B cell (primary cell): ENCODE data around the gene GNG13. TPM values are rescaled to one million over a fixed set of nuclear protein-coding genes. Genes with fewer than 3 reads are reported as not detected.

Source experiments
- ATAC-seq: fragments of 200-7000 bp; cut with Tn5 transposase; one replicate; pipeline ENCODE4 v1.10.0; 2021; ENCODE audit warnings: low read depth, mild to moderate bottlenecking, moderate number of reproducible peaks, moderate library complexity
- CTCF ChIA-PET: fragments of 350-600 bp; sonication (Branson Sonifier 250); formaldehyde crosslinking; loops from one replicate; lab custom pipeline; 2021; ENCODE audit warnings: antibody characterized with exemption, inconsistent platforms; lab: Charles Lee
- POLR2A ChIA-PET: fragments of 350-600 bp; sonication (Branson Sonifier 250); formaldehyde crosslinking; loops from one replicate; lab custom pipeline; 2021; ENCODE audit warnings: antibody characterized with exemption; lab: Charles Lee
- DNase-seq: peaks from one replicate; pipeline ENCODE4 v3.0.0; 2013
- H2AFZ ChIP-seq: 2 replicates; pipeline ENCODE4 v1.6.1; 2012; ENCODE audit warnings: mild to moderate bottlenecking, low read depth, low read length; ENCODE audit not compliant: insufficient read depth, poor library complexity, severe bottlenecking
- H3K27ac ChIP-seq, 2 donors: 1 replicate in 1 of 2; 2 replicates in 1 of 2; pipeline ENCODE4 v1.5.1; 2012 to 2013; ENCODE audit warnings: low read length in 2 of 2, mild to moderate bottlenecking in 2 of 2, moderate library complexity in 1 of 2
- H3K27me3 ChIP-seq, 4 experiments: fragments of 200-600 bp in 1 of 4; sonication (generic) in 1 of 4; replicated peaks in 1 of 4; 1 replicate in 2 of 4; 2 replicates in 2 of 4; pipeline versions ENCODE4 v1.6.1 to v1.7.0; 2013 to 2016; ENCODE audit warnings: low read length in 3 of 4, mild to moderate bottlenecking in 2 of 4, mixed read lengths in 1 of 4, moderate library complexity in 1 of 4; ENCODE audit not compliant: insufficient read depth in 4 of 4, control insufficient read depth in 3 of 4; ENCODE audit errors: control extremely low read depth in 1 of 4
- H3K36me3 ChIP-seq, 2 experiments: replicated peaks in 1 of 2; 1 replicate in 1 of 2; 2 replicates in 1 of 2; pipeline versions ENCODE4 v1.6.1 to v1.7.1; 2013; ENCODE audit warnings: low read length in 1 of 2; ENCODE audit not compliant: insufficient read depth in 2 of 2, control insufficient read depth in 1 of 2; ENCODE audit errors: control extremely low read depth in 1 of 2, extremely low read depth in 1 of 2
- H3K4me1 ChIP-seq, 2 donors: fragments of 200-600 bp in 1 of 2; sonication (generic) in 1 of 2; 1 replicate in 1 of 2; 2 replicates in 1 of 2; pipeline versions ENCODE4 v1.5.1 to v1.6.1; 2013 to 2017; ENCODE audit warnings: low read length in 2 of 2; ENCODE audit not compliant: control insufficient read depth in 2 of 2, insufficient read depth in 2 of 2
- H3K4me2 ChIP-seq: replicated peaks from 2 replicates; pipeline ENCODE3; 2012; ENCODE audit warnings: mild to moderate bottlenecking, low read depth, low read length; ENCODE audit not compliant: poor library complexity, severe bottlenecking
- H3K4me3 ChIP-seq, 5 experiments: fragments of 200-600 bp in 1 of 5; sonication (generic) in 1 of 5; 1 replicate in 3 of 5; 2 replicates in 2 of 5; pipeline versions ENCODE4 v1.5.1 to v1.7.0; 2011 to 2016; ENCODE audit warnings: low read length in 4 of 5, mild to moderate bottlenecking in 4 of 5, low read depth in 2 of 5, control low read depth in 1 of 5, moderate library complexity in 1 of 5; ENCODE audit not compliant: insufficient read depth in 1 of 5; ENCODE audit errors: control extremely low read depth in 1 of 5, extremely low read depth in 1 of 5
- H3K79me2 ChIP-seq: fragments of 200-600 bp; sonication (generic); one replicate; pipeline ENCODE4 v1.6.0; 2016; ENCODE audit warnings: low read length; ENCODE audit not compliant: control insufficient read depth, insufficient read depth
- H3K9ac ChIP-seq: fragments of 200-600 bp; sonication (generic); 2 replicates; pipeline ENCODE4 v1.6.1; 2017; ENCODE audit warnings: mild to moderate bottlenecking, low read length, moderate library complexity
- H3K9me3 ChIP-seq, 3 donors: one replicate each; pipeline versions ENCODE4 v1.6.1 to v1.7.1; 2013; ENCODE audit warnings: low read length in 2 of 3; ENCODE audit not compliant: control insufficient read depth in 2 of 3, insufficient read depth in 1 of 3; ENCODE audit errors: control extremely low read depth in 1 of 3
- H4K20me1 ChIP-seq: 2 replicates; pipeline ENCODE4 v1.6.0; 2012; ENCODE audit warnings: mild to moderate bottlenecking, low read length; ENCODE audit not compliant: insufficient read depth, control insufficient read depth, poor library complexity, severe bottlenecking
- H3K27ac Mint-ChIP-seq: one replicate; pipeline ENCODE4 v1.8.0; 2021; ENCODE audit warnings: mixed read lengths
- H3K27me3 Mint-ChIP-seq: one replicate; pipeline ENCODE4 v1.8.0; 2021; ENCODE audit warnings: mixed read lengths
- H3K4me1 Mint-ChIP-seq: one replicate; pipeline ENCODE4 v1.8.0; 2021; ENCODE audit warnings: mixed read lengths
- H3K4me3 Mint-ChIP-seq: one replicate; pipeline ENCODE4 v1.8.0; 2021; ENCODE audit warnings: mixed read lengths
- H3K9me3 Mint-ChIP-seq: one replicate; pipeline ENCODE4 v1.8.0; 2022; ENCODE audit warnings: mixed read lengths; ENCODE audit not compliant: insufficient read depth
- EZH2 ChIP-seq: IDR thresholded peaks from 2 replicates; pipeline ENCODE4 v1.6.1; 2012; ENCODE audit warnings: borderline replicate concordance, low read depth, mild to moderate bottlenecking, moderate library complexity, low read length; ENCODE audit not compliant: insufficient read depth, poor library complexity, severe bottlenecking
- WGBS: methylation state at CpG from one replicate; pipeline ENCODE4 v1.1.5; 2013; ENCODE audit warnings: missing lambda C conversion rate; ENCODE audit not compliant: insufficient coverage; 5-methylcytosine and 5-hydroxymethylcytosine counted together
- intact Hi-C: fragments of 100-400 bp; cut with micrococcal nuclease; formaldehyde crosslinking; loops from one replicate; pipeline ENCODE4 v1.10.0; 2022
- polyA plus RNA-seq: library from polyadenylated mRNA; depleted of rRNA; stranded (reverse); fragments of >200 nt; gene quantifications from 2 replicates; pipeline ENCODE4 v1.2.3, GENCODE V29; 2012
- total RNA-seq, 2 donors: library from RNA; stranded (reverse); fragments of 120-200 nt in 1 of 2; gene quantifications; 1 replicate in 1 of 2; 2 replicates in 1 of 2; pipeline versions ENCODE4 v1.2.3 to v1.2.4, GENCODE V29; 2013 to 2022
- TF ChIP-seq, protein P1 (sequence below): fragments of 200-600 bp; IDR thresholded peaks from one replicate; pipeline ENCODE4 v1.8.0; 2022; ENCODE audit warnings: antibody characterized with exemption, mild to moderate bottlenecking

Gene GNG13
- total and polyA plus RNA-seq, 2 donors (not counting 1 experiment from before 2014, with no cell fraction given) = not detected

DNA sequence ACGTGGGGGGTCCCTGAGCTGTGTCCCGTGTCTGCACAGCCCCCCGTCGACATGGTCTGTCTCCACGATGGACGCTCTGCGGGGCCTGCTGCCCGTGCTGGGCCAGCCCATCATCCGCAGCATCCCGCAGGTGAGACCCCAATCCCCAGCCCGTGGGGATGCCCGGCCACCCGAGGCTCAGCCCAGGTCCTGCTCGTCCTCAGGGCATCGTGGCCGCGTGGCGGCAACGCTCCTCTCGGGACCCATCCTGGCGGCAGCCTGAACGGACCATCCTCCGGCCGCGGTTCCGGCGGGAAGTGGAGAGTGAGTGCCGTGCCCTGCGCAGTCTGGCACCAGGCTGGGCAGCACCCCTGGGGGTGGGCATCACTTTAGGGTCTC lies 35.1 kb downstream of the GNG13 start:
- H3K4me1 Mint-ChIP-seq = no peaks in the 10 kb centered on the region
- 92% methylated on average over 29 of the region's 29 CpGs for WGBS
- no peaks in the 10 kb centered on the region for H3K9me3 Mint-ChIP-seq
- no peaks in the 10 kb centered on the region for H3K27me3 Mint-ChIP-seq
- intact Hi-C loops = no loop called here
- no peaks in the 10 kb centered on the region for H3K36me3 ChIP-seq
- H3K9ac ChIP-seq = no peak overlapping the region
- H3K4me1 ChIP-seq = peaks cover 0 to 3% of the 10 kb centered on the region in 2 donors
- POLR2A ChIA-PET = no interaction called here
- no peaks in the 10 kb centered on the region for H3K9me3 ChIP-seq
- H3K27ac ChIP-seq = no peak overlapping the region
- H4K20me1 ChIP-seq = no peaks in the 10 kb centered on the region
- H3K4me3 ChIP-seq = no peak overlapping the region
- H3K79me2 ChIP-seq = no peaks in the 10 kb centered on the region
- no peak overlapping the region for H3K4me3 Mint-ChIP-seq
- DNase-seq (no peak), ATAC-seq (no peak)
- no peak overlapping the region for H3K27ac Mint-ChIP-seq
- TF ChIP-seq, protein P1, sequence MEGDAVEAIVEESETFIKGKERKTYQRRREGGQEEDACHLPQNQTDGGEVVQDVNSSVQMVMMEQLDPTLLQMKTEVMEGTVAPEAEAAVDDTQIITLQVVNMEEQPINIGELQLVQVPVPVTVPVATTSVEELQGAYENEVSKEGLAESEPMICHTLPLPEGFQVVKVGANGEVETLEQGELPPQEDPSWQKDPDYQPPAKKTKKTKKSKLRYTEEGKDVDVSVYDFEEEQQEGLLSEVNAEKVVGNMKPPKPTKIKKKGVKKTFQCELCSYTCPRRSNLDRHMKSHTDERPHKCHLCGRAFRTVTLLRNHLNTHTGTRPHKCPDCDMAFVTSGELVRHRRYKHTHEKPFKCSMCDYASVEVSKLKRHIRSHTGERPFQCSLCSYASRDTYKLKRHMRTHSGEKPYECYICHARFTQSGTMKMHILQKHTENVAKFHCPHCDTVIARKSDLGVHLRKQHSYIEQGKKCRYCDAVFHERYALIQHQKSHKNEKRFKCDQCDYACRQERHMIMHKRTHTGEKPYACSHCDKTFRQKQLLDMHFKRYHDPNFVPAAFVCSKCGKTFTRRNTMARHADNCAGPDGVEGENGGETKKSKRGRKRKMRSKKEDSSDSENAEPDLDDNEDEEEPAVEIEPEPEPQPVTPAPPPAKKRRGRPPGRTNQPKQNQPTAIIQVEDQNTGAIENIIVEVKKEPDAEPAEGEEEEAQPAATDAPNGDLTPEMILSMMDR = no peak
- TF ChIP-seq EZH2 = no peak
- H3K4me2 ChIP-seq = no peak overlapping the region
- H2AFZ ChIP-seq = no peak overlapping the region
- peaks cover 0 to 10% (median 0%) of the 10 kb centered on the region in 4 experiments for H3K27me3 ChIP-seq
- CTCF ChIA-PET = no interaction called here

DNA sequence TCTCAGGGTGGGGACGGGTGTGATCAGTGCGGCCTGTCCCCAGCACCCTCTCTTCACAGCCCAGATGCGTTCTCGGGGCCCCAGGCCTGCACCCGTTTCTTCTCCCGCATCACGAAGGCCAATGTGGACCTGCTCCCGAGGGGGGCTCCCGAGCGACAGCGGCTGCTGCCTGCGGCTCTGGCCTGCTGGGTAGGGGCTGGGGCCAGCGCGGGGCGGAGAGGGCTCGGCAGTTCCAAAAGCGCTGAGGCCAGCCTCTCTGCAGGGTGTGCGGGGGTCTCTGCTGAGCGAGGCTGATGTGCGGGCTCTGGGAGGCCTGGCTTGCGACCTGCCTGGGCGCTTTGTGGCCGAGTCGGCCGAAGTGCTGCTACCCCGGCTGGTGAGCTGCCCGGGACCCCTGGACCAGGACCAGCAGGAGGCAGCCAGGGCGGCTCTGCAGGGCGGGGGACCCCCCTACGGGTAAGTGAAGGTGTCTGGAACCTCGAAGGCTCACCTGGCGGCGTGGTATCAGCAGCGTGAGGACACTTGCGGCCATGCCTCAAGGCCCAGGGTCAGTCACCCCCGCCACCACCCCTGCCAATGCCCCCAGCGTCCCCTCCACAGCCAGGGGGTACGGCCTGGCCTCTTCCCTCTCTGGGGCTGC lies 35.6 kb downstream of the GNG13 start:
- no peaks in the 10 kb centered on the region for H3K4me1 Mint-ChIP-seq
- no peak overlapping the region for H3K9ac ChIP-seq
- no peak overlapping the region for H2AFZ ChIP-seq
- H3K4me2 ChIP-seq = no peak overlapping the region
- CTCF ChIA-PET = no interaction called here
- no peaks in the 10 kb centered on the region for H3K27me3 Mint-ChIP-seq
- TF ChIP-seq, protein P1 = no peak
- no peak for TF ChIP-seq EZH2
- intact Hi-C loops = no loop called here
- H3K27ac Mint-ChIP-seq = no peak overlapping the region
- DNase-seq = no peak
- no peaks in the 10 kb centered on the region for H3K36me3 ChIP-seq
- H3K79me2 ChIP-seq = no peaks in the 10 kb centered on the region
- no peak overlapping the region for H3K27ac ChIP-seq
- no peaks in the 10 kb centered on the region for H3K9me3 ChIP-seq
- H3K4me3 ChIP-seq = no peak overlapping the region
- no peaks in the 10 kb centered on the region for H3K9me3 Mint-ChIP-seq
- H3K27me3 ChIP-seq = peaks cover 0 to 8% (median 0%) of the 10 kb centered on the region in 4 experiments
- peaks cover 0 to 3% of the 10 kb centered on the region in 2 donors for H3K4me1 ChIP-seq
- no peaks in the 10 kb centered on the region for H4K20me1 ChIP-seq
- H3K4me3 Mint-ChIP-seq = no peak overlapping the region
- 95% methylated on average over 33 of the region's 38 CpGs for WGBS
- POLR2A ChIA-PET = no interaction called here
- ATAC-seq = no peak
